Sigmoid colon (tissue), 7 donors: ENCODE results near the gene CAMK1D. TPM values are rescaled to one million over a fixed set of nuclear protein-coding genes. Genes with fewer than 3 reads are reported as not detected.
A peak's percentile ranks its signal among the peaks of the same experiment; 100 is the strongest.

ENCODE experiments used
- DNase-seq: peaks from one replicate; pipeline ENCODE4 v3.0.0-alpha.2; 2019
- H3K27ac ChIP-seq, 4 donors: fragments of 200-600 bp; sonication (generic); one replicate each; pipeline ENCODE4 v1.5.1; 2016 to 2019; ENCODE audit warnings: mild to moderate bottlenecking in 1 of 4
- H3K27me3 ChIP-seq, 3 donors: fragments of 200-600 bp; sonication (generic); one replicate each; pipeline ENCODE4 v1.5.1; 2019; ENCODE audit warnings: mild to moderate bottlenecking in 1 of 3
- H3K36me3 ChIP-seq, 4 donors: fragments of 200-600 bp; sonication (generic); one replicate each; pipeline ENCODE4 v1.5.1; 2016 to 2019
- H3K4me1 ChIP-seq, 4 donors: fragments of 200-600 bp; sonication (generic); one replicate each; pipeline ENCODE4 v1.5.1; 2017 to 2019
- H3K4me3 ChIP-seq, 4 donors: fragments of 200-600 bp; sonication (generic); one replicate each; pipeline ENCODE4 v1.5.1; 2017 to 2019; ENCODE audit warnings: mild to moderate bottlenecking in 2 of 4, moderate library complexity in 1 of 4
- H3K9me3 ChIP-seq, 4 donors: fragments of 200-600 bp in 3 of 4; sonication (generic) in 3 of 4; one replicate each; pipeline versions ENCODE4 v1.5.1 to v1.6.1; 2013 to 2019
- CTCF ChIP-seq, 4 experiments: fragments of 450-650 bp in 3 of 4; fragments of 200-600 bp in 1 of 4; IDR thresholded peaks; one replicate each; pipeline ENCODE4 v1.5.1; 2016 to 2019; ENCODE audit warnings: antibody characterized with exemption in 4 of 4, mild to moderate bottlenecking in 3 of 4, moderate library complexity in 2 of 4
- EP300 ChIP-seq, 4 donors: sonication (generic); formaldehyde crosslinking; IDR thresholded peaks; one replicate each; pipeline ENCODE4 v1.6.1; 2017; ENCODE audit warnings: antibody characterized with exemption in 4 of 4
- POLR2A ChIP-seq, 2 donors: fragments of 450-650 bp; IDR thresholded peaks; one replicate each; pipeline ENCODE4 v1.6.1; 2016; ENCODE audit warnings: antibody characterized with exemption in 2 of 2, mild to moderate bottlenecking in 2 of 2, moderate library complexity in 2 of 2
- POLR2AphosphoS5 ChIP-seq, 4 donors: sonication (generic); formaldehyde crosslinking; IDR thresholded peaks; one replicate each; pipeline ENCODE4 v1.6.1; 2017; ENCODE audit warnings: antibody characterized with exemption in 4 of 4
- WGBS, 2 donors: extraction: QIAGEN DNeasy Blood & Tissue Kit; methylation state at CpG; one replicate each; pipeline ENCODE4 v1.1.7; 2013; 5-methylcytosine and 5-hydroxymethylcytosine counted together
- intact Hi-C: fragments of 100-400 bp; cut with DNase I; formaldehyde crosslinking; loops from one replicate; pipeline ENCODE4 v1.15.1; 2023
- polyA plus RNA-seq, 3 donors: library from polyadenylated mRNA; stranded (reverse); fragments of 200-250 nt; gene quantifications; one replicate each; pipeline ENCODE4 v1.2.3, GENCODE V29; 2013
- total RNA-seq, 4 donors: library from RNA; depleted of rRNA; stranded (reverse); fragments of >200 nt; gene quantifications; one replicate each; pipeline ENCODE4 v1.1.0, GENCODE V29; 2016
- donor health status: healthy with polysubstance abuse.
- donor health status: Bipolar disorder and iron deficiency.
- donor health status: healthy.

The CAMK1D gene
- total and polyA plus RNA-seq, 7 donors = 7.2 to 11.5 (median 8.6) TPM

- peak; percentile 66 for DNase-seq
- intact Hi-C loops = no loop called here
- no peaks in the 10 kb centered on the region for H3K9me3 ChIP-seq
- H3K36me3 ChIP-seq = no peaks in the 10 kb centered on the region
- H3K27ac ChIP-seq = peak overlapping the region; percentile 56 to 74 (median 66)
- peaks cover 0 to 16% (median 7%) of the 10 kb centered on the region in 4 donors for H3K4me1 ChIP-seq
- TF ChIP-seq EP300 (IDR thresholded peaks at IDR 0.05) (no peak), POLR2AphosphoS5 (IDR thresholded peaks at IDR 0.05) (peak in 2 of 4 donors; percentile 18 to 27)
- WGBS, 2 donors = 57 to 58% methylated on average over 7 of the region's 7 CpGs
- H3K27me3 ChIP-seq = no peaks in the 10 kb centered on the region
- no peak overlapping the region for H3K4me3 ChIP-seq
Observed at GRCh38 chr10:12579954-12580858, 230.9 kb downstream of the CAMK1D start.

- TF ChIP-seq POLR2A (IDR thresholded peaks at IDR 0.05) = no peak
- TF ChIP-seq POLR2AphosphoS5 (IDR thresholded peaks at IDR 0.05) = no peak
- TF ChIP-seq CTCF (IDR thresholded peaks at IDR 0.05) = no peak
- no peak for TF ChIP-seq EP300 (IDR thresholded peaks at IDR 0.05)
- intact Hi-C loops = no loop called here
- Histone ChIP-seq H3K4me3 (no peak overlapping the region), H3K9me3 (no peaks in the 10 kb centered on the region), H3K27me3 (no peaks in the 10 kb centered on the region), H3K4me1 (peaks cover 0 to 28% (median 13%) of the 10 kb centered on the region in 4 donors), H3K27ac (no peak overlapping the region), H3K36me3 (no peaks in the 10 kb centered on the region)
- 77 to 86% methylated on average over 5 of the region's 5 CpGs for WGBS, 2 donors
- DNase-seq = no peak
Observed at GRCh38 chr10:12583891-12584595, 234.7 kb downstream of the CAMK1D start.

- DNase-seq = peak; percentile 38
- TF ChIP-seq CTCF (IDR thresholded peaks at IDR 0.05) = no peak
- TF ChIP-seq EP300 (IDR thresholded peaks at IDR 0.05) = no peak
- no peaks in the 10 kb centered on the region for H3K27me3 ChIP-seq
- H3K9me3 ChIP-seq = no peaks in the 10 kb centered on the region
- H3K4me1 ChIP-seq = peaks cover 0 to 13% (median 5%) of the 10 kb centered on the region in 4 donors
- intact Hi-C loops = no loop called here
- H3K27ac ChIP-seq = no peak overlapping the region
- H3K4me3 ChIP-seq = no peak overlapping the region
- no peaks in the 10 kb centered on the region for H3K36me3 ChIP-seq
- 79 to 84% methylated on average over 4 of the region's 4 CpGs for WGBS, 2 donors
Observed at GRCh38 chr10:12586741-12587140, 237.4 kb downstream of the CAMK1D start.

GRCh38 chr10:12587451-12587888 lies 238.1 kb downstream of the CAMK1D start:
- no peak overlapping the region for H3K4me3 ChIP-seq
- WGBS, 2 donors = 68 to 70% methylated on average over 4 of the region's 4 CpGs
- intact Hi-C loops = no loop called here
- H3K27me3 ChIP-seq = no peaks in the 10 kb centered on the region
- DNase-seq = peak; percentile 48
- H3K36me3 ChIP-seq = no peaks in the 10 kb centered on the region
- peaks cover 0 to 13% (median 5%) of the 10 kb centered on the region in 4 donors for H3K4me1 ChIP-seq
- no peaks in the 10 kb centered on the region for H3K9me3 ChIP-seq
- TF ChIP-seq EP300 (IDR thresholded peaks at IDR 0.05) (no peak), POLR2AphosphoS5 (IDR thresholded peaks at IDR 0.05) (peak in 1 of 4 donors; percentile 18)
- peak overlapping the region in 1 of 4 donors; percentile 41 for H3K27ac ChIP-seq

- no peaks in the 10 kb centered on the region for H3K36me3 ChIP-seq
- no peak overlapping the region for H3K4me3 ChIP-seq
- H3K27me3 ChIP-seq = no peaks in the 10 kb centered on the region
- TF ChIP-seq EP300 (IDR thresholded peaks at IDR 0.05) (no peak), POLR2A (IDR thresholded peaks at IDR 0.05) (no peak), POLR2AphosphoS5 (IDR thresholded peaks at IDR 0.05) (no peak), CTCF (IDR thresholded peaks at IDR 0.05) (no peak)
- H3K27ac ChIP-seq = peak overlapping the region in 1 of 4 donors; percentile 41
- DNase-seq = peak; percentile 48
- H3K9me3 ChIP-seq = no peaks in the 10 kb centered on the region
- WGBS, 2 donors = 42 to 59% methylated on average over 12 of the region's 12 CpGs
- peaks cover 0 to 13% (median 5%) of the 10 kb centered on the region in 4 donors for H3K4me1 ChIP-seq
- intact Hi-C loops = no loop called here
Observed at GRCh38 chr10:12588091-12588860, 238.9 kb downstream of the CAMK1D start.
